Measurements from ENCODE around the gene DGKQ. TPM values are rescaled to one million over a fixed set of nuclear protein-coding genes. Genes with fewer than 3 reads are reported as not detected.

The DGKQ gene
- total RNA-seq, 1 experiment from 2014 or later, result 12.4 TPM

DNA sequence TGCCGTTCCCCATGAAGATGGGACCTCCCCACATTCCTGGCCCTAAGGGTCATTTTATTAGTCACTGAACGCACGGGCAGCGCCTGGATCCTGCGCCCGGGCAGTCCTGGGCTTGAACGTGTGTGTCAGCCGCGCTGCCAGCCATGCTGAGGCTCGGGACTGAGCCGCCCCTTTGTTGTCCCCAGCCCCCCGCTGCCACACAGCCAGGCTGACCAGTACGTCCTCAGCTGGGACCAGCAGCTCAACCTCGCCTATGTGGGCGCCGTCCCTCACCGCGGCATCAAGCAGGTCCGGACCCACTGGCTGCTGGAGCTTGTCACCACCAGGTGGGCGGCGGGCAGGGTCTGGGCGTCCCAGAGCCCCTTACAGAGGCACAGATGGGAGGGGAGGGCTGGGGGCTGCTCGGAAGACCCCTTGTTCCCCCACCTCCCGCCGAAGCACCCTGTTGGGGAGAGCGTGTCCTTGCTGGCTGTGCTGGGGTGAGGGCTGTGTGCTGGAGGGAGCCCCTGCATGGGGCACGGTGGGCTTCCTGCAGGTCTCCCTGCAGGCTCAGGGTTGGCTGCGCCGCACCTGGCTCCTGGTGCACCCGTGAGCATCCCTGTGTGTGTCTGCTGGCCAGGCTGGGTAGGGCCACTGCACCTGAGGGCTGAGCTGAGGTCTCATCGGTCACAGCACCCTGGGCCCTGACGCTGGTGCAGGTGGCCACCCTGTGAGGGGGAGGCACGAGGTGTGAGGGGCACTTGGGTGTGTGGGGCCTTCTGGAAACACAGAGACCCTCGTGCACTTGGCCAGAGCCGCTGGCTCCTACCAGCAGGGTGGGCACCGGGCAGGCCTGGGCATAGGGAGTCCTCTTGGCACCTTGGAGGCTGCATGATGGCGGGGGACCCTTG lies 14.5 kb upstream of the DGKQ start:
- no peak for DNase-seq
- WGBS (ENCODE audit: extremely low coverage, insufficient read length, low lambda C conversion rate), result no CpG with 5 or more reads among the region's 37 CpGs
- H4K5ac ChIP-seq (ENCODE audit: insufficient read length, low read depth, low read length), result no peak overlapping the region
- no peak overlapping the region for H3K4ac ChIP-seq (ENCODE audit: low read depth, low read length)
- no peak overlapping the region for H3K9ac ChIP-seq (ENCODE audit: extremely low read depth, insufficient read length, low read length)
- no peak overlapping the region for H2BK12ac ChIP-seq (ENCODE audit: insufficient read length, low read depth, low read length)
- no peak overlapping the region for H2AFZ ChIP-seq (ENCODE audit: low read length)
- no peak overlapping the region for H3K4me2 ChIP-seq (ENCODE audit: insufficient read depth, insufficient read length, low read length)
- H3K79me1 ChIP-seq (ENCODE audit: insufficient read depth, low read depth, low read length, poor library complexity, severe bottlenecking), result no peaks in the 10 kb centered on the region
- H3K27ac ChIP-seq (ENCODE audit: insufficient read length, low read depth, low read length), result no peak overlapping the region
- no peak overlapping the region for H3K56ac ChIP-seq (ENCODE audit: insufficient read length, low read depth, low read length)
- H3K4me1 ChIP-seq (ENCODE audit: insufficient read depth, low read length), result peaks cover 3% of the 10 kb centered on the region; the same call in 1 of the 2 replicates
- H3K23me2 ChIP-seq (ENCODE audit: insufficient read length, low read depth, low read length, poor library complexity, severe bottlenecking), result peaks cover 3% of the 10 kb centered on the region
- Mint-ChIP-seq H3K4me3 (peak overlapping the region; percentile 63 to 80), H3K9me3 (0 out of 5 replicates have a peak, but pooled peaks cover 0 to 4% of the 10 kb centered on the region in 2 experiments), H3K4me1 (peaks cover 11 to 13% of the 10 kb centered on the region in 2 experiments), H3K36me3 (ENCODE audit: insufficient read depth in 1 of 3, low read depth in 3 of 3) (no peaks in the 10 kb centered on the region), H3K27ac (no peak overlapping the region), H3K27me3 (ENCODE audit: low read depth) (peaks cover 35% of the 10 kb centered on the region)
- no peaks in the 10 kb centered on the region for H3K79me2 ChIP-seq (ENCODE audit: insufficient read depth, low read length)
- H2BK15ac ChIP-seq (ENCODE audit: low read depth, low read length), result no peak overlapping the region
- no peak overlapping the region for H2BK5ac ChIP-seq (ENCODE audit: insufficient read length, low read length)
- H3K18ac ChIP-seq (ENCODE audit: insufficient read length, low read depth, low read length), result no peak overlapping the region
- H3K27me3 ChIP-seq (ENCODE audit: insufficient read depth, low read length), result no peaks in the 10 kb centered on the region; the same call in 1 of the 2 replicates
- no peak overlapping the region for H2AK5ac ChIP-seq (ENCODE audit: insufficient read length, low read length)
- H3T11ph ChIP-seq (ENCODE audit: low read length), result no peak overlapping the region
- H3K9me3 ChIP-seq (ENCODE audit: control insufficient read depth, low read depth, low read length), result no peaks in the 10 kb centered on the region
- H4K91ac ChIP-seq (ENCODE audit: insufficient read length, low read depth, low read length), result no peak overlapping the region
- H4K20me1 ChIP-seq (ENCODE audit: control insufficient read depth, insufficient read depth, insufficient read length), result no peaks in the 10 kb centered on the region
- H4K8ac ChIP-seq (replicated peaks; ENCODE audit: insufficient read length, low read depth, low read length), result no peak overlapping the region
- no peak for TF ChIP-seq CTCF (conservative IDR thresholded peaks at IDR 0.05)
- no peak overlapping the region for H3K23ac ChIP-seq (ENCODE audit: insufficient read length, low read depth, low read length)
- H2BK20ac ChIP-seq (ENCODE audit: low read depth, low read length, poor library complexity, severe bottlenecking), result no peak overlapping the region
- H2BK120ac ChIP-seq (ENCODE audit: low read depth, low read length, poor library complexity, severe bottlenecking), result no peak overlapping the region
- H3K14ac ChIP-seq (ENCODE audit: insufficient read depth, low read length), result no peak overlapping the region

Measured in H9 (cell line).